ENCODE measurements around the gene CRYBA1. TPM values are rescaled to one million over a fixed set of nuclear protein-coding genes. Genes with fewer than 3 reads are reported as not detected.

The CRYBA1 gene
- total RNA-seq, 2 experiments from 2014 or later: not detected

DNA sequence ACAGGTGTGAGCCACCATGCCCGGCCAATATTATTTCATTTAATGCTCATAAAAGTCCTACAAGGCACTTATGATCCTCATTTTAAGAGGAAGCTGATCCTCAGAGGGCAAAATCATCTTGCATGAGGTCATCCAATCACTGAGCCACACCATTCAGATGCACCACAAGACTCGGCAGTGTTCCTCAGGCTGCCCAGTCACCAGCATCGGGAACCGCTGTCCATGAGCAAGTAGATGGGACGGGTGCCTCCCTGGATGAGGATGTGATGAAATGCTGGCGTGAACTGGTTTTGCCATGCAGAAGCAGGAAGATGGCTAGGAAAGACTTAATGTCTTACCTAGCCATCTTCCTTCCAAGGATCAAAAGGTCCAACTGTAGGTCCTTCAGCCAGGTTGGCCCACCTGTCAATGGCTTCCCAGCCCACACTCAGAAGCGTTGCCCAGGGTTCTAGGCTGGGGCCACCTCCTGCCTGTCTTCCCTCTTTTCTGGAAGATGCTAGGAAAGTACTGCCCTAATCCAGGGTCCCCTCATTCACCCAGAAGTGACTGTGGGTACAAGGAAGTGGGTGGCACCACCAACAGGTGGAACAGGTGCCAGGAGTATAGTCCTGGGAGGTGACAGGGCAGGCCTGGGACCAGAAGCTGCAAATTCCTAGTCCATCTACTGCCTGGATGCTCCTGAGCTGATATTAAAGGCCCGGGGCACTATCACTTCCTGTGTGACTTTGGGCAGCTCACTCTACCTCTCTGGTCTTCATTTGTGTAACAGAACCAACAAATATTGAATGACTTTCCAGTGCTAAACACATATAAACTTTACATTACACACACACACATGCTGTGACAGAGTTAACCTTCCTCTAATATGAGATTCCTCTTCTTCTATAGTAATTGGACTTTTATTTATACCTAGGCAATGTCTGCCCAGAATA is 32.2 kb upstream of the CRYBA1 start:
- Histone ChIP-seq H3K36me3 (ENCODE audit: insufficient read depth, low read length) (no peaks in the 10 kb centered on the region), H3K9me3 (ENCODE audit: control insufficient read depth in 1 of 2, insufficient read depth in 1 of 2, low read length in 2 of 2) (no peaks in the 10 kb centered on the region), H3K27ac (ENCODE audit: low read depth in 1 of 2, low read length in 2 of 2) (no peak overlapping the region), H3K4me1 (ENCODE audit: insufficient read depth, low read length) (peaks cover 4% of the 10 kb centered on the region), H3K4me3 (ENCODE audit: low read length) (no peak overlapping the region), H3K27me3 (ENCODE audit: control insufficient read depth in 1 of 2, insufficient read depth in 2 of 2, low read length in 2 of 2) (no peaks in the 10 kb centered on the region)
- Mint-ChIP-seq H3K4me3 (no peak overlapping the region), H3K4me1 (ENCODE audit: low read depth) (peaks cover 5% of the 10 kb centered on the region), H3K9me3 (no peaks in the 10 kb centered on the region), H3K36me3 (ENCODE audit: low read depth) (no peaks in the 10 kb centered on the region), H3K27ac (no peak overlapping the region), H3K27me3 (no peaks in the 10 kb centered on the region)
- DNase-seq (peak in 3 of 14 experiments; percentile 5 to 69 (median 52)), ATAC-seq (ENCODE audit: poor library complexity) (no peak)
- intact Hi-C loops (cut with DNase I, micrococcal nuclease): no loop called here
- POLR2A ChIA-PET: no interaction called here
- CTCF ChIA-PET: interaction anchor here (0.5 to 3.7 kb wide), 3 partner anchors 66 to 93 kb away, joined by 3 to 15 read pairs (median 4); no protein-coding TSS in a partner anchor
- TF ChIP-seq, protein P1, sequence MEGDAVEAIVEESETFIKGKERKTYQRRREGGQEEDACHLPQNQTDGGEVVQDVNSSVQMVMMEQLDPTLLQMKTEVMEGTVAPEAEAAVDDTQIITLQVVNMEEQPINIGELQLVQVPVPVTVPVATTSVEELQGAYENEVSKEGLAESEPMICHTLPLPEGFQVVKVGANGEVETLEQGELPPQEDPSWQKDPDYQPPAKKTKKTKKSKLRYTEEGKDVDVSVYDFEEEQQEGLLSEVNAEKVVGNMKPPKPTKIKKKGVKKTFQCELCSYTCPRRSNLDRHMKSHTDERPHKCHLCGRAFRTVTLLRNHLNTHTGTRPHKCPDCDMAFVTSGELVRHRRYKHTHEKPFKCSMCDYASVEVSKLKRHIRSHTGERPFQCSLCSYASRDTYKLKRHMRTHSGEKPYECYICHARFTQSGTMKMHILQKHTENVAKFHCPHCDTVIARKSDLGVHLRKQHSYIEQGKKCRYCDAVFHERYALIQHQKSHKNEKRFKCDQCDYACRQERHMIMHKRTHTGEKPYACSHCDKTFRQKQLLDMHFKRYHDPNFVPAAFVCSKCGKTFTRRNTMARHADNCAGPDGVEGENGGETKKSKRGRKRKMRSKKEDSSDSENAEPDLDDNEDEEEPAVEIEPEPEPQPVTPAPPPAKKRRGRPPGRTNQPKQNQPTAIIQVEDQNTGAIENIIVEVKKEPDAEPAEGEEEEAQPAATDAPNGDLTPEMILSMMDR (IDR thresholded peaks at IDR 0.05): no peak

- Mint-ChIP-seq H3K9me3 (no peaks in the 10 kb centered on the region), H3K4me3 (no peak overlapping the region), H3K27me3 (no peaks in the 10 kb centered on the region), H3K4me1 (ENCODE audit: low read depth) (peaks cover 9% of the 10 kb centered on the region), H3K27ac (no peak overlapping the region), H3K36me3 (ENCODE audit: low read depth) (no peaks in the 10 kb centered on the region)
- Histone ChIP-seq H3K9me3 (ENCODE audit: control insufficient read depth in 1 of 2, insufficient read depth in 1 of 2, low read length in 2 of 2) (no peaks in the 10 kb centered on the region), H3K27me3 (ENCODE audit: control insufficient read depth in 1 of 2, insufficient read depth in 2 of 2, low read length in 2 of 2) (no peaks in the 10 kb centered on the region), H3K36me3 (ENCODE audit: insufficient read depth, low read length) (no peaks in the 10 kb centered on the region), H3K4me3 (ENCODE audit: low read length) (no peak overlapping the region), H3K27ac (ENCODE audit: low read depth in 1 of 2, low read length in 2 of 2) (no peak overlapping the region), H3K4me1 (ENCODE audit: insufficient read depth, low read length) (peaks cover 8% of the 10 kb centered on the region)
- ChIA-PET CTCF (interaction anchor here (3.7 kb wide), 1 partner anchor 66 kb away, joined by 15 read pairs; no protein-coding TSS in a partner anchor), POLR2A (no interaction called here)
- no peak for DNase-seq
- intact Hi-C loops (cut with DNase I, micrococcal nuclease): no loop called here
- TF ChIP-seq, protein P1 (IDR thresholded peaks at IDR 0.05): no peak
- no peak for ATAC-seq (ENCODE audit: poor library complexity)
Measured at GRCh38 chr17:29215174-29215573, 31.5 kb upstream of the CRYBA1 start.

GRCh38 chr17:29215717-29216116 is 30.9 kb upstream of the CRYBA1 start:
- H3K27ac Mint-ChIP-seq: no peak overlapping the region
- no peaks in the 10 kb centered on the region for H3K9me3 Mint-ChIP-seq
- peaks cover 9% of the 10 kb centered on the region for H3K4me1 Mint-ChIP-seq (ENCODE audit: low read depth)
- Histone ChIP-seq H3K27me3 (ENCODE audit: control insufficient read depth in 1 of 2, insufficient read depth in 2 of 2, low read length in 2 of 2) (no peaks in the 10 kb centered on the region), H3K9me3 (ENCODE audit: control insufficient read depth in 1 of 2, insufficient read depth in 1 of 2, low read length in 2 of 2) (no peaks in the 10 kb centered on the region), H3K4me1 (ENCODE audit: insufficient read depth, low read length) (peaks cover 8% of the 10 kb centered on the region), H3K27ac (ENCODE audit: low read depth in 1 of 2, low read length in 2 of 2) (no peak overlapping the region), H3K4me3 (ENCODE audit: low read length) (no peak overlapping the region), H3K36me3 (ENCODE audit: insufficient read depth, low read length) (no peaks in the 10 kb centered on the region)
- no peak for ATAC-seq (ENCODE audit: poor library complexity)
- no peaks in the 10 kb centered on the region for H3K27me3 Mint-ChIP-seq
- POLR2A ChIA-PET: no interaction called here
- no peaks in the 10 kb centered on the region for H3K36me3 Mint-ChIP-seq (ENCODE audit: low read depth)
- intact Hi-C loops (cut with DNase I, micrococcal nuclease): no loop called here
- TF ChIP-seq, protein P1 (IDR thresholded peaks at IDR 0.05): no peak
- CTCF ChIA-PET: interaction anchor here (3.7 to 5.3 kb wide), 2 partner anchors 67 to 91 kb away, joined by 15 to 19 read pairs; no protein-coding TSS in a partner anchor
- H3K4me3 Mint-ChIP-seq: no peak overlapping the region
- DNase-seq: no peak
